AG09309 (cell line): Measurements from ENCODE around the gene GSG1.
A peak's percentile ranks its signal among the peaks of the same experiment; 100 is the strongest.
"Not testable (repeated sequence)": the region's sequence is repeated elsewhere in the genome, so short reads cannot be mapped to it uniquely, and the experiment has no call there.

Experiments
- DNase-seq: peaks from one replicate; pipeline ENCODE4 v3.0.0-alpha.2; 2010; ENCODE audit warnings: low read depth
- H3K4me3 ChIP-seq: 2 replicates; pipeline ENCODE4 v1.5.1; 2011; ENCODE audit warnings: mild to moderate bottlenecking, low read depth, low read length, moderate library complexity; ENCODE audit not compliant: control insufficient read depth
- CTCF ChIP-seq: IDR thresholded peaks from 2 replicates; pipeline ENCODE4 v1.5.1; 2011; ENCODE audit warnings: mild to moderate bottlenecking, low read depth, low read length, inconsistent platforms; ENCODE audit not compliant: insufficient read depth, control insufficient read depth; ENCODE audit errors: missing control alignments

GSG1 gene

GRCh38 chr12:13042666-13043230 is 60.7 kb downstream of the GSG1 start:
- no peak for TF ChIP-seq CTCF
- DNase-seq: no peak
- no peak overlapping the region for H3K4me3 ChIP-seq

- H3K4me3 ChIP-seq: no peak overlapping the region
- no peak for DNase-seq
- no peak for TF ChIP-seq CTCF
These were observed 62.2 kb downstream of the GSG1 start for GRCh38 chr12:13041224-13041623.

GRCh38 chr12:13039328-13039956 is 64.0 kb downstream of the GSG1 start:
- no peak for TF ChIP-seq CTCF
- no peak overlapping the region for H3K4me3 ChIP-seq
- no peak for DNase-seq

GRCh38 chr12:13038491-13039161 is 64.8 kb downstream of the GSG1 start:
- no peak for TF ChIP-seq CTCF
- DNase-seq: peak; percentile 77
- H3K4me3 ChIP-seq: no peak overlapping the region

- TF ChIP-seq CTCF: no peak
- H3K4me3 ChIP-seq: no peak overlapping the region
- DNase-seq: no peak
These were observed 66.6 kb downstream of the GSG1 start for GRCh38 chr12:13036881-13037280.

- DNase-seq, H3K4me3 ChIP-seq: not testable (repeated sequence)
These were observed 68.1 kb downstream of the GSG1 start for GRCh38 chr12:13035335-13035734.
